A549 treated with Mapracorat at 1 μM for 4 hours (cell line): Measurements from ENCODE around the gene ANKRD34A. TPM values are rescaled to one million over a fixed set of nuclear protein-coding genes. Genes with fewer than 3 reads are reported as not detected.

Experiments
- total RNA-seq: library from RNA; stranded (reverse); fragments of 200-300 nt; extraction: Qiagen RNA extraction; gene quantifications from 5 replicates; pipeline ENCODE4 v1.2.3, GENCODE V29; 2022

The ANKRD34A gene
- 0.21 to 0.42 TPM (median 0.27 TPM) in 5 replicates for total RNA-seq

GRCh38 chr1:145964328-145965118, at the start of gene ANKRD34A, which contains the start of gene POLR3GL:
Gene ANKRD34A (minus strand): TSS chr1:145964575. CDS start chr1:145961759, 2,816 bp downstream.
Gene POLR3GL (plus strand): TSS chr1:145964690. CDS start chr1:145974866, 10,176 bp downstream.

DNA sequence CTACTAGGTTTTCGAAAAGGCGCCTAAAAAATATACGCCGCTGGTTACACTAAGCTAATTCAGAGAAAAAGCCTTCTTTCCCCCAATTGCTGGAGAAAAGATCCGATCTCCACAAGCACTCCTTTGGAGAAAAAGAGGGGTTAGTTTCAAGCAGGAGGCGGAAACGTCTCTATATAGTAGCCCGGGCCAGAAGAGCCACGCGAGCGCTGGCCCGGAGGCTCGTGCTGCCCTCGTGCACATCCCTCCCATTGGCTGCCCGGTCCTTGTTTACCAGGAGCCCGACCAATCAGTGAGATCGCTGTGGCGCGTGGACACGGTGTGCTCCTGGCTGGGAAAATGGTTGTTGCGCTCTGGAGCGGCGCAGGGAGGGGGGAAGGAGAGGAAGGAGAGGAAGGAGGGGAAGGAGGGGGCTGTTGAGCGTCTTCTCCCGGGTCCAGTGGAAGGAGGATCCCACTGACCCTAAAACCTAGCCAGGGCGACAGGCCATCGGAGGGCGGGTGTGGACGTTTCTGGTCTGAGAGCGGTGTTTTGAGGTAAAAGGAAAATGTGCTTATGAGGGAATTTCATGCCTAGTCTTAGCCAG, 32.1 kb upstream of the ANKRD34A start, which contains the start of gene TXNIP:
Gene TXNIP (minus strand): TSS at position 147 of the 583 bp plus-strand sequence. CDS start 313 bp downstream, outside the sequence.

DNA sequence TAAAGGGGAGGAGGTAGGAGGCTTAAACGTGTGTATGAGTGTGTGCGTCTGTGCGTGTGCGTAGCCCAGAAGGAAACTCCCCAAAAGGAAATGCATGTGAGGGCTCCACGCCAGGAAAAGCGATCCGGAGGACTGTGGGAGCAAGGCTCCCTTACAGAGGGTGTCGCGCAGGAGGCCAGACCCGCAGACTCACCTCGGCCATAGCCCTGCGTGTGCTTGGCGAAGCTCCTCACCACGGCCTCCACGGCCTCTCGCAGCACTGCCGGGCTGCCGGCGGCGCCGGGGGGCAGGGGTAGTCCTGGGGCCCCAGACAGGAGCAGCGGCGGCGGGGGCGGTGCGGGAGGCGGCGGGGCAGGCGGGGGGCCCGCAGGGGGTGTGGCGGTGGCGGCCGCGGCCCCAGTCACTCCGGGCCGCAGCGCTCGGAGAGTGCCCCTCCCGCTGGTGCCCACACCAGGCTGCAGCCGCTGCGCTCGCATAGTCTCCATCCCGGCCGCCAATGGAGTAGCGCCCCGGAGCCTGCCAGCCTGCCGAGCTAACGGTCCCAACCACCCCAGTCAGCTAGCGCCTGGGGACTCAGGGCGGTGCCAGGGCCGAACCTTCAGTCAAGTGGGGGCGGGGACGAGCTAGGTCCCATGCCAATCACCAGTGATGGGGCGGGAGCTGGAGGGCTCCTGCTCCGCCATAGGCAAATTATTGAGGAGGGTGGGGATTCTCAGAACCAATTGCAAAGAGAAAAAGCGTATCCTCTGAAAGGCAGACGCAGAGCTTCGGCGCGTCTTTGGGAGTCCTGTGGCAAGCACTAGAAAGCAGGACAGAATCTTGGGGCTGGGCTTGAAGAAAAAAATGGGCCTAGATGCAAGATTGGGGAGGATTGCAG, 6.7 kb downstream of the ANKRD34A start, which contains the start of gene LIX1L:
Gene LIX1L (minus strand): TSS at position 575 of the 877 bp plus-strand sequence. CDS start 90 bp downstream, at position 485.

DNA sequence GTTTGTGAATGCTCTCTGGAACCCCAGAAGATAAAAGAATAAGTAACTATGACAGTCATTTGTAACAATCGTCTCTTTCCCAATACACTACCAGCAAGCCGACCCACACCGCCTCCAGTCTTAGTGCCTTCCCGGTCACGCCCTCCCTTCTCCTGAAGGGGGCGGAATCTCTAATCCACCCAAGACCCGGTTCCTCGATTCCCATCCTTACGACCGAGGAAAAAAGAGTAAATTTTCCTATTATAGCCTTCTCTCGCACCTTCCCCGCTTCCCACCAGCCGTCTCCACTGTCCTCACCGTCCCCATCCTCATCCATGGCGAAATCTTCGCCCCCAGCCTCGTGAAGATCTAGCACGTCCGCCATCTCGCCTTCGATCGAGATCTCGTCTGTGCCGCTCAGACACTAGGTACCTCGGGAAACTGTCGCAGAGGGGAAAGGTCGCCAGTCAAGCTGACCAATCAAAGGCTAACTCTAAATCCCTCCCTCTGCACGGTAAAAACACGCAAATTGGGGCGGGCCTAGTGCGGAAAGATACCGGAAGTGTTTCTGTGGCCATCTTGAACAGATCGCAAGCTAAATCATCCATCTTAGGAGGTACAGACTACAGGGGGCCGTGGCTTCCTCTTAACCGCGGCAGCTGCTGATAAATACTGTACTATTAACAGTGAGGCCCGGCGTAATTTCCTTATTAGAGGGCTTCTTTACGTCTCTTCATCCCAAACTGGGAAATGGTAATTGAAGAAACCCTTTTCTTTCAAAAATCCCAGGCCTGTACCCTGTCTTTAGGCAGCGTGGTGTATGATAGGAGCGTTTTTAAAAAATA, 37.1 kb downstream of the ANKRD34A start, which contains the start of gene RBM8A:
Gene RBM8A (minus strand): TSS at position 422 of the 824 bp plus-strand sequence. CDS start 58 bp downstream, at position 364.

DNA sequence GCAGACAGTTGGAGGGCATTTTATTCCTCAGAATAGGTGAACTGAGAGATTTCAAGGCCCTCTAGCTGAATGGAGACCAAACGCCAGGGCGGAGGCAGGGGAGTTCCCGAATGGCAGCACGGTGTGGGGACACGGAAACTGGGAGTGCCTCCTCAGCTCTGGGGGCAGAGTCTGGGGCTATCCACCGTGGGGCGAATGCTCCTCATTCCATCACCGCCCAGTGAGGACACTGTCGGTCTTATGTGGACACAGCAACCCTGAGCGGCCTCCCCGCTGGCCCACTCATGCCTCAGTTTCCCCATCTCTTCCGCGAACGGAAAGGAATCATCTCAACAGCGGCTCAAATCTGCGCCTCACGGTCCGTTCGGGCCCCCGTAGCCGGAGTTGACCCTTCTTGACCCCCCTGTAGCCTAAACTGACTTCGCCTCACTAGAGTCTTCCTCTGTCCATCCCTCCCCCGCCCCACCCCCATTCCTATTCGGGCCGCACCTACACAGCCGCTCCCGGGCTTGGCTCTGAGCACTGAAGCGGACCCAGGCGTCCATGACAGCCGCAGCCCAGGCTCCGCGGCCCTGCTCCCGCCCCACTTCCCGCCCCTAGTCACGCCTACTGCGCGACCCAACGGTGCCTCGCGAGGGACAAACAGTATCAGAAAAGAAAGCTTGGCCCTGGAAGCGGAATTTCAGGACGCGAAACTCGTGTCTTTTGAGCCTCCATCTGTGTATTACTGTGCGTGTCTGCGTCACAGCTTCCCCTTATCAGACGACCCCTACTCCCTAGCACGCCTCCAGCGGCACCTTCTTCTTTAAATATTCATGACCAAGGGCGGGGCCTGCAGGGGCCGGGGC, 46.0 kb downstream of the ANKRD34A start, which contains the start of gene PEX11B:
Gene PEX11B (minus strand): TSS at position 574 of the 848 bp plus-strand sequence. CDS start 29 bp downstream, at position 545.

Other genes starting within 250 kb of the ANKRD34A start
- gene CD160, start 245.1 kb downstream of the ANKRD34A start, total RNA-seq, result not detected in 5 replicates
- gene RNF115, start 140.5 kb downstream of the ANKRD34A start, total RNA-seq, result 12.3 to 13.3 TPM (median 13.1 TPM) in 5 replicates
- gene POLR3C, start 140.4 kb downstream of the ANKRD34A start, total RNA-seq, result 35.4 to 41.4 TPM (median 38.1 TPM) in 5 replicates
- gene NUDT17, start 118.9 kb downstream of the ANKRD34A start, total RNA-seq, result 6.0 to 7.2 TPM (median 7.1 TPM) in 5 replicates
- 34.4 to 41.6 TPM (median 40.6 TPM) in 5 replicates for gene PIAS3, start 105.5 kb downstream of the ANKRD34A start, total RNA-seq
- 0.04 to 0.08 TPM (median 0.05 TPM) in 3 of 5 replicates, not detected in the others for gene ANKRD35, start 78.7 kb downstream of the ANKRD34A start, total RNA-seq
- gene ITGA10, start 54.5 kb downstream of the ANKRD34A start, total RNA-seq, result 1.2 to 1.9 TPM (median 1.7 TPM) in 5 replicates
- gene PEX11B, start 45.9 kb downstream of the ANKRD34A start, total RNA-seq, result 33.2 to 41.4 TPM (median 36.2 TPM) in 5 replicates
- 224 to 253 TPM (median 231 TPM) in 5 replicates for gene RBM8A, start 37.1 kb downstream of the ANKRD34A start, total RNA-seq
- 10.3 to 12.0 TPM (median 11.7 TPM) in 5 replicates for gene LIX1L, start 6.6 kb downstream of the ANKRD34A start, total RNA-seq
- gene POLR3GL, start 115 bp upstream of the ANKRD34A start, total RNA-seq, result 9.2 to 13.8 TPM (median 12.7 TPM) in 5 replicates
- gene TXNIP, start 32.0 kb upstream of the ANKRD34A start, total RNA-seq, result 0.16 to 0.36 TPM (median 0.23 TPM) in 5 replicates
- not detected in 5 replicates for gene HJV, start 57.2 kb upstream of the ANKRD34A start, total RNA-seq
- gene NBPF10, start 180.2 kb upstream of the ANKRD34A start, total RNA-seq, result 0.75 to 0.98 TPM (median 0.95 TPM) in 5 replicates